Activated T-cell treated with anti-CD3 and anti-CD28 coated beads, Interleukin-2, amount 50 U/mL, for 48 hours (primary cell): Measurements from ENCODE around the gene GRIFIN.

Experiments used
- DNase-seq, 2 experiments: peaks; one replicate each; pipeline ENCODE4 v3.0.0-alpha.2; 2020

The GRIFIN gene

GRCh38 chr7:2512179-2512661 lies 36.0 kb upstream of the GRIFIN start:
- DNase-seq: no peak

- DNase-seq: no peak
Observed at GRCh38 chr7:2511769-2512168, 35.6 kb upstream of the GRIFIN start.

GRCh38 chr7:2510909-2511768 lies 34.9 kb upstream of the GRIFIN start:
- DNase-seq: peak; percentile 65 to 74

- no peak for DNase-seq
Observed at GRCh38 chr7:2510130-2510776, 34.1 kb upstream of the GRIFIN start.

- DNase-seq: no peak
Observed at GRCh38 chr7:2509298-2509906, 33.2 kb upstream of the GRIFIN start.

GRCh38 chr7:2508327-2509215 lies 32.4 kb upstream of the GRIFIN start:
- DNase-seq: peak; percentile 75 to 79

GRCh38 chr7:2507917-2508306 lies 31.7 kb upstream of the GRIFIN start:
- DNase-seq: no peak

- no peak for DNase-seq
Observed at GRCh38 chr7:2507208-2507916, 31.2 kb upstream of the GRIFIN start.

GRCh38 chr7:2505401-2505800 lies 29.2 kb upstream of the GRIFIN start:
- DNase-seq: no peak

GRCh38 chr7:2504889-2505375 lies 28.7 kb upstream of the GRIFIN start:
- no peak for DNase-seq

- DNase-seq: no peak
Observed at GRCh38 chr7:2504128-2504888, 28.1 kb upstream of the GRIFIN start.

GRCh38 chr7:2503056-2503941 lies 27.1 kb upstream of the GRIFIN start:
- no peak for DNase-seq

- DNase-seq: no peak
Observed at GRCh38 chr7:2502647-2502966, 26.4 kb upstream of the GRIFIN start.

- no peak for DNase-seq
Observed at GRCh38 chr7:2501947-2502646, 25.9 kb upstream of the GRIFIN start.

GRCh38 chr7:2500701-2501100 lies 24.5 kb upstream of the GRIFIN start:
- no peak for DNase-seq

GRCh38 chr7:2499719-2500430 lies 23.7 kb upstream of the GRIFIN start:
- no peak for DNase-seq

- DNase-seq: no peak
Observed at GRCh38 chr7:2499181-2499580, 23.0 kb upstream of the GRIFIN start.

- DNase-seq: no peak
Observed at GRCh38 chr7:2498708-2499107, 22.5 kb upstream of the GRIFIN start.
